Left lung (tissue), 10 donors: ENCODE data around the gene HDDC3. TPM values are rescaled to one million over a fixed set of nuclear protein-coding genes. Genes with fewer than 3 reads are reported as not detected.

ENCODE experiments used
- ATAC-seq: fragments of 200-7000 bp; cut with Tn5 transposase; one replicate; pipeline ENCODE4 v1.9.1; 2020; ENCODE audit warnings: moderate library complexity
- DNase-seq, 4 donors: peaks; one replicate each; pipeline ENCODE4 v3.0.0-alpha.2; 2013 to 2020
- H3K27ac ChIP-seq, 2 donors: fragments of 200-600 bp; sonication (generic) in 1 of 2; one replicate each; pipeline versions ENCODE4 v1.5.0 to v1.8.0; 2020 to 2021
- H3K27me3 ChIP-seq, 2 donors: fragments of 200-600 bp; sonication (generic) in 1 of 2; one replicate each; pipeline versions ENCODE4 v1.5.0 to v1.8.0; 2020 to 2021
- H3K36me3 ChIP-seq, 2 donors: fragments of 200-600 bp; sonication (generic) in 1 of 2; one replicate each; pipeline versions ENCODE4 v1.5.0 to v1.8.0; 2020 to 2021
- H3K4me1 ChIP-seq, 2 donors: fragments of 200-600 bp; one replicate each; pipeline ENCODE4 v1.8.0; 2021
- H3K4me3 ChIP-seq, 2 donors: fragments of 200-600 bp; sonication (generic) in 1 of 2; one replicate each; pipeline versions ENCODE4 v1.5.0 to v1.8.0; 2020 to 2021; ENCODE audit warnings: mild to moderate bottlenecking in 1 of 2
- H3K9me3 ChIP-seq, 2 donors: fragments of 200-600 bp; sonication (generic) in 1 of 2; one replicate each; pipeline versions ENCODE4 v1.5.0 to v1.8.0; 2020 to 2021
- intact Hi-C, 2 donors: fragments of 100-400 bp; cut with DNase I; formaldehyde crosslinking; loops; one replicate each; pipeline versions ENCODE4 v1.11.2 to v1.14.2; 2022
- polyA plus RNA-seq, 6 donors: library from polyadenylated mRNA; unstranded; fragments of 120-200 nt; gene quantifications; one replicate each; pipeline ENCODE4 v1.2.1, GENCODE V29; 2013; ENCODE audit not compliant: insufficient read length in 6 of 6
- total RNA-seq, 2 donors: library from RNA; stranded (reverse); fragmentation: NEBNext Ultra II Directional; extraction: Animal tissue kit (Norgen Biotek cat#: 25700); gene quantifications; one replicate each; pipeline ENCODE4 v1.2.1, GENCODE V29; 2021
- TF ChIP-seq, protein P1 (sequence below), 2 donors: fragments of 200-600 bp; sonication (generic) in 1 of 2; IDR thresholded peaks; one replicate each; pipeline versions ENCODE4 v1.5.0 to v1.8.0; 2021; ENCODE audit warnings: antibody characterized with exemption in 2 of 2
- donor health status: DM: no; HTN: yes; CAD: no.
- donor health status: DM: no; HTN: no; CAD: no.

HDDC3 gene
- total and polyA plus RNA-seq, 8 donors = 10.3 to 15.9 (median 13.2) TPM

DNA sequence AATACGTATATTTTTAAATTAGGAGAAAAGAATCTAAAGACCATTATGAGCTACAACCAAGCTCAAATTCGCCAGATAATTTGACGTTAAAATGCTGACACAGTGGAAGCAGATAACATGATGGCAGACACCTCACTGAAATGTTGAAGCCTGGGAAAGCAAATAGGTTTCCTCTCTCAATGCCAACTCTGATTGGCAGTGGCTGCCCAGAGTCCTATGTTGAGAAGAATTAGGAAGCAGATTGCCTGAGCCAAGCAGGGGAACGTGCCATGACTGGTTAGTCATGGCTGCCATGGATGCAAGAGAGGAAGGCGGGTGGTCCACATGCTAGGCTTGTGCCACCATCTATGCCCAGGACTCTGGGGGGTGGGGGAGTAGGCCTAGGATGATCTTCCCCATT, 5.9 kb upstream of the HDDC3 start:
- no peaks in the 10 kb centered on the region for H3K27me3 ChIP-seq
- no peak overlapping the region for H3K27ac ChIP-seq
- no peaks in the 10 kb centered on the region for H3K9me3 ChIP-seq
- DNase-seq (no peak), ATAC-seq (no peak)
- H3K36me3 ChIP-seq = peaks cover 0 to 59% of the 10 kb centered on the region in 2 donors
- TF ChIP-seq, protein P1, sequence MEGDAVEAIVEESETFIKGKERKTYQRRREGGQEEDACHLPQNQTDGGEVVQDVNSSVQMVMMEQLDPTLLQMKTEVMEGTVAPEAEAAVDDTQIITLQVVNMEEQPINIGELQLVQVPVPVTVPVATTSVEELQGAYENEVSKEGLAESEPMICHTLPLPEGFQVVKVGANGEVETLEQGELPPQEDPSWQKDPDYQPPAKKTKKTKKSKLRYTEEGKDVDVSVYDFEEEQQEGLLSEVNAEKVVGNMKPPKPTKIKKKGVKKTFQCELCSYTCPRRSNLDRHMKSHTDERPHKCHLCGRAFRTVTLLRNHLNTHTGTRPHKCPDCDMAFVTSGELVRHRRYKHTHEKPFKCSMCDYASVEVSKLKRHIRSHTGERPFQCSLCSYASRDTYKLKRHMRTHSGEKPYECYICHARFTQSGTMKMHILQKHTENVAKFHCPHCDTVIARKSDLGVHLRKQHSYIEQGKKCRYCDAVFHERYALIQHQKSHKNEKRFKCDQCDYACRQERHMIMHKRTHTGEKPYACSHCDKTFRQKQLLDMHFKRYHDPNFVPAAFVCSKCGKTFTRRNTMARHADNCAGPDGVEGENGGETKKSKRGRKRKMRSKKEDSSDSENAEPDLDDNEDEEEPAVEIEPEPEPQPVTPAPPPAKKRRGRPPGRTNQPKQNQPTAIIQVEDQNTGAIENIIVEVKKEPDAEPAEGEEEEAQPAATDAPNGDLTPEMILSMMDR (IDR thresholded peaks at IDR 0.05) = no peak
- intact Hi-C loops = no loop called here
- no peak overlapping the region for H3K4me3 ChIP-seq
- peaks cover 15 to 35% of the 10 kb centered on the region in 2 donors for H3K4me1 ChIP-seq

DNA sequence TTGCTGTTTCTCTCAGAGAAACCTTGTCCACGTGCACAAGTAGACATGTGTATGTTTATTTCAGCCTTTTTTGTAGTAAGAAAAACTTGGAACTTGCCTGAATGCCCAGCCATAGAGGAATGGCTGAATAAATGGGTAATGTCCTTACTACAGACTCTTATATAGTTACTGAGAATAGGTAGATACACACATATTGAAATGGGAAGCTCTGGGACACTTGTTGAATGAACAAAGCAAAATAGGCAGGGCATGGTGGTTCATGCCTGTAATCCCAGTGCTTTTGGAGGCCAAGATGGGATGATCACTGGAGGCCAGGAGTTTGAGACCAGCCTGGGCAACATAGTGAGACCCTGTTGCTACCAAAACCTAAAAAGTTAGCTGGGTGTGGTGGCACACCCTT, 4.5 kb upstream of the HDDC3 start:
- no peak for ATAC-seq
- Histone ChIP-seq H3K27me3 (no peaks in the 10 kb centered on the region), H3K27ac (no peak overlapping the region), H3K4me1 (peaks cover 17 to 48% of the 10 kb centered on the region in 2 donors), H3K9me3 (no peaks in the 10 kb centered on the region), H3K36me3 (peaks cover 0 to 45% of the 10 kb centered on the region in 2 donors), H3K4me3 (no peak overlapping the region)
- DNase-seq = no peak
- TF ChIP-seq, protein P1 (IDR thresholded peaks at IDR 0.05) = no peak
- intact Hi-C loops = no loop called here

DNA sequence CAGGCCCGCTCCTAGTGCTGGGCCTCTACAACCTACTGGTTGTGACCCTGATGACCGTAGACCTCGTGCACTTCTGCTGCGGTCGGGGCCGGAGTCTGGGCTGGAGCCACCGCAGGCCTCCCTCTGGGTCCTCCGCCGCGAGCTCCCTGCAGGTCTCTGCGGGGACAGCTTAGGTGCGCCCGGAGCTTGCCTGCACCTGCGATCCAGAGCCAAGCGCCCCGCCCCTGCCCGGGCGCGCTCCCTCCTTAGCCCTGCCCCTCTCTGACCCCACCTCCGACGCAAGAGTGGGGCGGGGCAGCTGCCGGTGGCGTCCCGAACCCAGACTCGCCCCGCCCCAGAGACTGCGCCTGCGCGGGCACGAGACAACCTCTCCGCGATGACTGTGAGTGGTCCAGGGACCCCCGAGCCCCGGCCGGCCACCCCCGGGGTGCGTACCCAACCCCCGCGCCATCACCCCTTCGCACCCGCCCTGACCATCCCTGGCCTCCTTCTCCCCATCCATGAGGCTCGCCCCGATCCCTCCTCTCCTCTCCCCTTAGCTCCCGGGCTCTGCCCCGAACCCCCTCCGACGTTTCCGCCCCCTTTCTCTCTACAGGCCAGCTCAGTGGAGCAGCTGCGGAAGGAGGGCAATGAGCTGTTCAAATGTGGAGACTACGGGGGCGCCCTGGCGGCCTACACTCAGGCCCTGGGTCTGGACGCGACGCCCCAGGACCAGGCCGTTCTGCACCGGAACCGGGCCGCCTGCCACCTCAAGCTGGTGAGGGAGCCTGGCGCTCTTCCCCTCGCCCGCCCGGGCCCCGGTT, 2.8 kb upstream of the HDDC3 start, which contains the start of gene UNC45A:
TSS of gene UNC45A (plus strand) at position 337 of the 803 bp plus-strand sequence. CDS start at position 377, 40 bp downstream.
- ATAC-seq = peak; percentile 86
- TF ChIP-seq, protein P1 (IDR thresholded peaks at IDR 0.05) = no peak
- Histone ChIP-seq H3K4me1 (peaks cover 30 to 63% of the 10 kb centered on the region in 2 donors), H3K27ac (peak within 1 kb of the TSS; percentile 77 to 79), H3K36me3 (peaks cover 0 to 28% of the 10 kb centered on the region in 2 donors), H3K27me3 (no peaks in the 10 kb centered on the region), H3K4me3 (peak within 1 kb of the TSS; percentile 79 to 83), H3K9me3 (no peaks in the 10 kb centered on the region)
- peak; percentile 87 to 99 (median 95) for DNase-seq
- intact Hi-C loops = no loop called here

DNA sequence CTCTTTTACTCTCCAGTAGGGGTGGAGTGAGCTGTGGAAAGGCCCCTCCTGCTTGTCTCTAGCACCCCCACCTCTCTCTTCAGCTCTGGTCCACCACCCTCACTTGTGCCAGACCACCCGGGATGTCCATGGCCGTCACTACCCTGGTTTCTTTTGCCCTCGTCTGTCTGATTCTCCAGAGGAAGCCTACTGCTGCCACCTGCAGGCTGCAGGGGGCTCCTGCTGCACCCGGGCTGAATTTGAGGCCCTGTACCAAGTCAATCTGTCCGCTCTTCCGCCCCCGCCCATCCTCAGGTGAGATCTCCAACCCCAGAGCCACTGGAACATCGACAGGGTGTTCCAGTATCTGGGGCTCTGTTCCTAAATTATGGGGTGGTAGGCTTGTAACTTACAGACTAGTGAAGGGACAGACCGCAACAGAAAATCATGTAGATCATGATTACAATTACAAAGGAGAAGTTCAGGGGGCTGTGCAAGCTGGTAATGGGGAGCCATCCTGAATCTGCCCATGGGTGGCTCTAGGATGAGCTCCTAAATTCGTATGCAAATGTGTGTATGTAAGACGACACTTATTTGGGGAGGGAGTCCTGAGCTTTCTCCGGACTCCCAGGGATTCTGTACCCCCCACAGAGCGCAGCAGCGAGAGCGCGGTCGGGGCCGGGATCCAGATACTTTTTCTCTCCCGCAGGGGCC, 2.1 kb upstream of the HDDC3 start:
- intact Hi-C loops = no loop called here
- ATAC-seq (peak; percentile 67), DNase-seq (peak; percentile 67 to 95 (median 88))
- TF ChIP-seq, protein P1 (IDR thresholded peaks at IDR 0.05) = peak; percentile 89 to 94
- peak overlapping the region; percentile 79 to 83 for H3K4me3 ChIP-seq
- H3K4me1 ChIP-seq = peaks cover 32 to 64% of the 10 kb centered on the region in 2 donors
- H3K9me3 ChIP-seq = no peaks in the 10 kb centered on the region
- peak overlapping the region; percentile 77 to 79 for H3K27ac ChIP-seq
- no peaks in the 10 kb centered on the region for H3K27me3 ChIP-seq
- peaks cover 0 to 21% of the 10 kb centered on the region in 2 donors for H3K36me3 ChIP-seq

DNA sequence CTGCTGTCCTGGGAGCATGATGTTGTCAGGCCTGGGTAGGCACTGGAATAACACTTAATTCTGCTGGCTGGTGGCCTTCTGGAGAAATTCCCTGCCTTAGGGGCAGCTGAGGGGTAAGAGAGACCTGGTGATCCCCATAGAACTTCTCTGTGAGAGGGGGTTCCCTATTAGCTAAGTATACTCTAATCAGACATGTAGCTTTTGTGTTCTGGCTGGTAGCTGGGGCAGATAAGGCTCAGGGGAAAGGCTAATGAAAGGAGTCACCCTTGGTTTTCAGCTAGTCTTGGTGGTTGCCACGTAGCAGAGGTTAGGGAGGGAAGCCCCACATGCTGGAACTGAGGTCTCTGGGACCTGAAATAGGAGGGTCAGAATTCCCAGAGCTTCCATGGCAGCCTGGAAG, 952 bp upstream of the HDDC3 start:
- intact Hi-C loops = no loop called here
- H3K4me1 ChIP-seq = peaks cover 36 to 75% of the 10 kb centered on the region in 2 donors
- DNase-seq = no peak
- H3K4me3 ChIP-seq = no peak overlapping the region
- no peaks in the 10 kb centered on the region for H3K27me3 ChIP-seq
- no peaks in the 10 kb centered on the region for H3K9me3 ChIP-seq
- TF ChIP-seq, protein P1 (IDR thresholded peaks at IDR 0.05) = no peak
- peaks cover 0 to 10% of the 10 kb centered on the region in 2 donors for H3K36me3 ChIP-seq
- no peak for ATAC-seq
- peak overlapping the region in 1 of 2 donors; percentile 96 for H3K27ac ChIP-seq
